ENCODE measurements around the gene DHX57.

Gene DHX57

DNA sequence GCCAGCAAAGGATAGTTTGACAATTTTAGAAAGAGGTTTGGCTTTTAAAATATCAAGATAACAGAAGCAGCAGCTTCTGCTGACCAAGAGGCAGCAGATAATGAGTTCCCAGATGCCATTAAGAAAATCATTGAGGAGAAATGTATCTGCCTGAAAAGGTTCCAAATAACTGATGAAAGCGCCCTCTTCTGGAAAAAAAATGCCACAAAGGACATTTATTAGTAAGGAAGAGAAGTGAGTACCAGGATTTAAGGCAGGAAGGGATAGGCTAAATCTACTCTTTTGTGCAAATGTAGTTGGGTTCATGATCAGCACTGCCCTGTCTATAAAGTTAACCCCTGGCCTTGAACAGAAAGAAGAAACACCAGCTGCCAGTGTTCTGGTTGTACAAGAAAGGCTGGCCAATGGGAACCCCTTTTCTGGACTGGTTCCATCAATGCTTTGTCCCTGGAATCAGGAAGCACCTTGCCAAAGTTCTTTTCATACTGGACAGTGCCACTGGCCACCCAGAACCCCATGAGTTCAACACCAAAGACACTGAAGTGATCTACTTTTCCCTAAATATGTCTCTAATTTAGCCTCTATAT lies 40.6 kb downstream of the DHX57 start:
- Histone ChIP-seq H3K36me3 (ENCODE audit: control insufficient read depth, low read length) (no peaks in the 10 kb centered on the region), H3F3A (ENCODE audit: control insufficient read depth, insufficient read depth) (peaks cover 4% of the 10 kb centered on the region; the same call in 1 of the 2 replicates), H3K79me2 (ENCODE audit: control insufficient read depth, low read length) (no peaks in the 10 kb centered on the region), H3K4me2 (ENCODE audit: low read length) (no peak overlapping the region), H3K4me1 (ENCODE audit: control insufficient read depth, low read length) (no peaks in the 10 kb centered on the region), H3K9me3 (ENCODE audit: control insufficient read depth, insufficient read depth, low read length) (no peaks in the 10 kb centered on the region), H3K27ac (ENCODE audit: low read depth, low read length) (no peak overlapping the region), H3K4me3 (ENCODE audit: low read length) (no peak overlapping the region), H3K27me3 (ENCODE audit: control insufficient read depth, low read length) (no peaks in the 10 kb centered on the region), H3K9me2 (replicated peaks; ENCODE audit: control insufficient read depth, low read length) (no peaks in the 10 kb centered on the region), H4K20me1 (ENCODE audit: control insufficient read depth, insufficient read depth, low read depth, low read length) (no peaks in the 10 kb centered on the region)
- TF ChIP-seq EZH2phosphoT487 (IDR thresholded peaks at IDR 0.05; ENCODE audit: borderline replicate concordance, low read length) = no peak
- peak; percentile 65 for TF ChIP-seq CTCF (IDR thresholded peaks at IDR 0.05; ENCODE audit: low read depth, low read length, poor library complexity, severe bottlenecking)

DNA sequence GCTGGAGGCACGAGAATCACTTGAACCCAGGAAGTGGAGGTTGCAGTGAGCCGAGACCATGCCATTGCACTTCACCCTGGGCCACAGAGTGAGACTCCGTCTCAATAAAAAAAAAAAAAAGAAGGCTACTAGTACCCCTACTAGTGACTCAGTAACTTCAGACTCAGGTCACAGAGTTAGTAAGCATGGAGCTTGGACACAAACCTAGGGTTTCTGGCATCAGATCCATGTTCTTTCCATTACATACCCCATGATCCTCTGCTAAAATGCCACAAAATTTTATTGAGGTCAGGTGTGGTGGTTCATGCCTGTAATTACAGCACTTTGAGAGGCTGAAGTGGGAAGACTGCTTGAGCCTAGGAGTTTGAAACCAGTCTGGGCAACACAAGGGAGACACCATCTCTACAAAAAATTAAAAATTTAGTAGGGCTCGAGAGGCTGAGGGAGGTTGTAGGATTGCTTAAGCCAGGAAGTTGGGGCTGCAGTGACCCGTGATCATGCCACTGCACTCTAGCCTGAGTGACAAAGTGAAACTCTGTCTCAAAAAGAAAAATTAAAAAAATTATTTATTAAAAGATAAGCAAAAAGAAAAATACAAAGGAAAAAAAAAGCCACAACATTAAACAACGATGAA lies 45.1 kb downstream of the DHX57 start:
- TF ChIP-seq EZH2phosphoT487 (IDR thresholded peaks at IDR 0.05; ENCODE audit: borderline replicate concordance, low read length) (no peak), CTCF (IDR thresholded peaks at IDR 0.05; ENCODE audit: low read depth, low read length, poor library complexity, severe bottlenecking) (no peak)
- H3K36me3 ChIP-seq (ENCODE audit: control insufficient read depth, low read length) = peaks cover 7% of the 10 kb centered on the region

DNA sequence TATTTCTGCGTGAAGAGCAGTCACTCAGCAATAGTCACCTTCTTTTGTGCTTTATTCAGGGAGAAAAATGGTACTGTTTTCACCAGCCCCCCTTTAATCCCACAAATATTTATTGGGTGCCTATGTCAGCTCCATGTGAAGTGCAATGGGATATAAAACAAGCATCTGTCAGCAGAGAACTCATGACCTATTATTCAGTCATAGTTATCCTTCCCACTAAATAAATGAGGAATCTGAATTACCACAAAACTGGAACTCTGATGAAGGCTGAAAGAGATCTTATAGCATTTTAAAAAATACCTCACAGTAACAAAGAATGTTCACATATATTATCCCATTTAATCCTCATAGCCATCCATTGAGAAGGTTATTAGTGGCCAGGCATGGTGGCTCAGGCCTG lies 45.8 kb downstream of the DHX57 start:
- Histone ChIP-seq H3K36me3 (ENCODE audit: control insufficient read depth, low read length) (peaks cover 10% of the 10 kb centered on the region), H4K20me1 (ENCODE audit: control insufficient read depth, insufficient read depth, low read depth, low read length) (no peaks in the 10 kb centered on the region), H3K4me3 (ENCODE audit: low read length) (no peak overlapping the region), H3K4me2 (ENCODE audit: low read length) (no peak overlapping the region), H3K27ac (ENCODE audit: low read depth, low read length) (no peak overlapping the region), H3K9me2 (replicated peaks; ENCODE audit: control insufficient read depth, low read length) (no peaks in the 10 kb centered on the region), H3K79me2 (ENCODE audit: control insufficient read depth, low read length) (no peaks in the 10 kb centered on the region), H3K27me3 (ENCODE audit: control insufficient read depth, low read length) (no peaks in the 10 kb centered on the region), H3K4me1 (ENCODE audit: control insufficient read depth, low read length) (no peaks in the 10 kb centered on the region), H3F3A (ENCODE audit: control insufficient read depth, insufficient read depth) (no peaks in the 10 kb centered on the region), H3K9me3 (ENCODE audit: control insufficient read depth, insufficient read depth, low read length) (no peaks in the 10 kb centered on the region)
- TF ChIP-seq CTCF (IDR thresholded peaks at IDR 0.05; ENCODE audit: low read depth, low read length, poor library complexity, severe bottlenecking) (no peak), EZH2phosphoT487 (IDR thresholded peaks at IDR 0.05; ENCODE audit: borderline replicate concordance, low read length) (no peak)

More for the DNA sequence above, 45.1 kb downstream of the DHX57 start:
- Histone ChIP-seq H3K27me3 (ENCODE audit: control insufficient read depth, low read length) (no peaks in the 10 kb centered on the region), H3K9me2 (replicated peaks; ENCODE audit: control insufficient read depth, low read length) (no peaks in the 10 kb centered on the region), H3K4me2 (ENCODE audit: low read length) (no peak overlapping the region), H3K4me1 (ENCODE audit: control insufficient read depth, low read length) (no peaks in the 10 kb centered on the region), H3K27ac (ENCODE audit: low read depth, low read length) (no peak overlapping the region), H3K79me2 (ENCODE audit: control insufficient read depth, low read length) (no peaks in the 10 kb centered on the region), H3F3A (ENCODE audit: control insufficient read depth, insufficient read depth) (no peaks in the 10 kb centered on the region), H3K9me3 (ENCODE audit: control insufficient read depth, insufficient read depth, low read length) (no peaks in the 10 kb centered on the region), H4K20me1 (ENCODE audit: control insufficient read depth, insufficient read depth, low read depth, low read length) (no peaks in the 10 kb centered on the region), H3K4me3 (ENCODE audit: low read length) (no peak overlapping the region)
